OCI-LY3 (cell line): ENCODE measurements around the gene MDK.

ENCODE experiments used
- H2AFZ ChIP-seq: fragments of 200-600, 300-600 bp; shearing (Covaris generic); 2 replicates; pipeline ENCODE4 v1.6.0; 2014; ENCODE audit warnings: antibody characterized with exemption, low read depth, low read length
- H3K27ac ChIP-seq: fragments of 200-600, 300-600 bp; sonication (generic); 2 replicates; pipeline ENCODE4 v1.5.1; 2014; ENCODE audit warnings: mild to moderate bottlenecking, low read length, moderate library complexity, mixed read lengths
- H3K27me3 ChIP-seq: fragments of 200-600, 300-600 bp; sonication (generic); 2 replicates; pipeline ENCODE4 v1.6.1; 2014; ENCODE audit warnings: low read depth, low read length, mixed read lengths
- H3K36me3 ChIP-seq: fragments of 200-600, 300-600 bp; sonication (generic); replicated peaks from 2 replicates; pipeline ENCODE3; 2014; ENCODE audit warnings: low read depth, low read length, mixed read lengths
- H3K4me1 ChIP-seq: fragments of 300-600, 200-600 bp; sonication (generic); 2 replicates; pipeline ENCODE4 v1.6.1; 2014; ENCODE audit warnings: low read length, mixed read lengths
- H3K4me2 ChIP-seq: fragments of 200-600, 300-600 bp; sonication (generic); 2 replicates; pipeline ENCODE4 v1.6.1; 2014; ENCODE audit warnings: low read length, mixed read lengths
- H3K4me3 ChIP-seq: fragments of 300-600, 200-600 bp; sonication (generic); 2 replicates; pipeline ENCODE4 v1.5.1; 2014; ENCODE audit warnings: antibody characterized with exemption, mild to moderate bottlenecking, low read length, moderate library complexity
- H3K79me2 ChIP-seq: fragments of 300-600, 200-600 bp; shearing (Covaris generic); 2 replicates; pipeline ENCODE4 v1.6.1; 2014; ENCODE audit warnings: mild to moderate bottlenecking, low read length, mixed read lengths
- H3K9ac ChIP-seq: fragments of 300-600, 200-600 bp; shearing (Covaris generic); 2 replicates; pipeline ENCODE4 v1.6.0; 2014; ENCODE audit warnings: mild to moderate bottlenecking, low read length, moderate library complexity
- H3K9me3 ChIP-seq: fragments of 200-600, 300-600 bp; shearing (Covaris generic); 2 replicates; pipeline ENCODE4 v1.6.1; 2014; ENCODE audit warnings: low read length, mixed read lengths; ENCODE audit not compliant: insufficient read depth
- H4K20me1 ChIP-seq: fragments of 200-600, 300-600 bp; sonication (generic); 2 replicates; pipeline ENCODE4 v1.6.1; 2016; ENCODE audit warnings: low read length, mixed read lengths; ENCODE audit not compliant: insufficient read depth
- EZH2phosphoT487 ChIP-seq: fragments of 200-600 bp; shearing (Covaris generic); IDR thresholded peaks from 2 replicates; pipeline ENCODE4 v1.6.1; 2018; ENCODE audit warnings: antibody characterized with exemption, mixed run types, low read depth
- TF ChIP-seq, protein P1 (sequence below): fragments of 200-600, 300-600 bp; sonication (generic); IDR thresholded peaks from 2 replicates; pipeline ENCODE4 v1.5.1; 2014; ENCODE audit warnings: antibody characterized with exemption, low read length, low read depth

MDK gene

DNA sequence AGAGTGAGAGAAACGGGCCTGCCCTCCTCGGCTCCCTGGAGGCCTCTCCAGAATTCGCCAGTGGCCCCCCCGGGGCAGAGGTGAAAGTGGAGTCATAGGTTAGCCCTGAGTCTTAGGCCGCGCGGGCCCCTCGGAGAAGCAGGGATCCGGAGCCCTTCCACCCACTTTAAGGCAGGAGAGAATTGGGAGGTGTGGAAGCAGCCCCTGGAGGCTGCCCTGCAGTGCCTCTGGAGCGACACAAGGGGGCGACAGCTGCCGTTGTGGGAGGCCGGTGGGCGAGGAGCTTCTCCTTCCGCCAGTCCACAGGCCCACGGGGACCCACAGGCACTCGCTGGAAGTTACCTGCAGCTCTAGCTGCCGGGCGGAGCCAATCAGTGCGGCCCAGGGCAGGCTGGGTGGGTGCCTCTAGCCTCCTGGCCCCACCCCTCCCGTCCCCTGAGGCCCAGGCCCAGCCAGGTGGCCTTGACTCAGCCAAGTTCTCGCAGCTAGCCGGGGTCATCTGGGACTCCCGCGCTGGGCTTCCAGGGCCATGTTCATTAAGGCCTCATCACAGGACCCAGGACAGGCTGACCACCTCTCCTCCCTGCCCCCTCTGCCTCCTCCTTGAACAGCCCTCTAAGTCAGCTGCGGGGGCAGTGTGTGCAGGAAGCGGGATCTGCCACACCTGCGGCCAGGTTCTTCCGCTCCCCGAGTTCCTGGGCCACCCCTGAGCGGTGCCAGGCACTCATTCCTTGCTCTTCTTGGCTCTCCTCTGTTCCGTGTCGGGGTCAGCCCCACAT is 29.2 kb upstream of the MDK start:
- H3K9me3 ChIP-seq = no peaks in the 10 kb centered on the region
- no peaks in the 10 kb centered on the region for H3K27me3 ChIP-seq
- peaks cover 6% of the 10 kb centered on the region for H3K36me3 ChIP-seq
- H4K20me1 ChIP-seq = peaks cover 16% of the 10 kb centered on the region
- peak overlapping the region; percentile 15; the same call in 1 of the 2 replicates for H3K4me2 ChIP-seq
- peaks cover 12% of the 10 kb centered on the region for H3K4me1 ChIP-seq
- TF ChIP-seq EZH2phosphoT487 = no peak
- TF ChIP-seq, protein P1, sequence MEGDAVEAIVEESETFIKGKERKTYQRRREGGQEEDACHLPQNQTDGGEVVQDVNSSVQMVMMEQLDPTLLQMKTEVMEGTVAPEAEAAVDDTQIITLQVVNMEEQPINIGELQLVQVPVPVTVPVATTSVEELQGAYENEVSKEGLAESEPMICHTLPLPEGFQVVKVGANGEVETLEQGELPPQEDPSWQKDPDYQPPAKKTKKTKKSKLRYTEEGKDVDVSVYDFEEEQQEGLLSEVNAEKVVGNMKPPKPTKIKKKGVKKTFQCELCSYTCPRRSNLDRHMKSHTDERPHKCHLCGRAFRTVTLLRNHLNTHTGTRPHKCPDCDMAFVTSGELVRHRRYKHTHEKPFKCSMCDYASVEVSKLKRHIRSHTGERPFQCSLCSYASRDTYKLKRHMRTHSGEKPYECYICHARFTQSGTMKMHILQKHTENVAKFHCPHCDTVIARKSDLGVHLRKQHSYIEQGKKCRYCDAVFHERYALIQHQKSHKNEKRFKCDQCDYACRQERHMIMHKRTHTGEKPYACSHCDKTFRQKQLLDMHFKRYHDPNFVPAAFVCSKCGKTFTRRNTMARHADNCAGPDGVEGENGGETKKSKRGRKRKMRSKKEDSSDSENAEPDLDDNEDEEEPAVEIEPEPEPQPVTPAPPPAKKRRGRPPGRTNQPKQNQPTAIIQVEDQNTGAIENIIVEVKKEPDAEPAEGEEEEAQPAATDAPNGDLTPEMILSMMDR = peak; percentile 77
- no peak overlapping the region for H2AFZ ChIP-seq
- no peak overlapping the region for H3K9ac ChIP-seq
- no peak overlapping the region for H3K27ac ChIP-seq
- peaks cover 82% of the 10 kb centered on the region for H3K79me2 ChIP-seq
- peak overlapping the region; percentile 14 for H3K4me3 ChIP-seq

DNA sequence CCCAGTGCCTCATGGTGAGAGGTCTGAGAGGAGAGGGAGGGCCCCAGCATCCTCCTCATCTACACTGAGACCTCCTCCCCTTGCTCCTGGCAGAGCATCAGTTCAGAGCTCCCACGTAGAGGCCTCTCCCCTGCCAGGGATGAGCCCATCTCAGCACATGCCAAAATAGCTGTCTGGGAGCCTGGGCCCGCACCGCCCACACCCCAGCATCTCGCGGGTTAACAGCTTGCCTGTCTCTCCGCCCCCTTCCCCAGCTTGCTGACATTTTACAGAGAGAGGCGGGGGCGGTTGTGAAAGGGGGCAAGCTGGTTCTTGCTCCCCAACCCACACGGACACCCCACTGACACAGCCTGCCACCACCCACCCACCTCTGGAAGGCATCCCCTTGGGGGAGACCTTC is 27.8 kb upstream of the MDK start:
- Histone ChIP-seq H3K27me3 (no peaks in the 10 kb centered on the region), H4K20me1 (peaks cover 9% of the 10 kb centered on the region), H3K9me3 (no peaks in the 10 kb centered on the region), H3K4me3 (no peak overlapping the region), H3K4me1 (peaks cover 6% of the 10 kb centered on the region), H3K4me2 (no peak overlapping the region), H2AFZ (no peak overlapping the region), H3K27ac (no peak overlapping the region), H3K9ac (no peak overlapping the region), H3K36me3 (peaks cover 6% of the 10 kb centered on the region), H3K79me2 (peaks cover 77% of the 10 kb centered on the region)
- TF ChIP-seq, protein P1 = no peak

DNA sequence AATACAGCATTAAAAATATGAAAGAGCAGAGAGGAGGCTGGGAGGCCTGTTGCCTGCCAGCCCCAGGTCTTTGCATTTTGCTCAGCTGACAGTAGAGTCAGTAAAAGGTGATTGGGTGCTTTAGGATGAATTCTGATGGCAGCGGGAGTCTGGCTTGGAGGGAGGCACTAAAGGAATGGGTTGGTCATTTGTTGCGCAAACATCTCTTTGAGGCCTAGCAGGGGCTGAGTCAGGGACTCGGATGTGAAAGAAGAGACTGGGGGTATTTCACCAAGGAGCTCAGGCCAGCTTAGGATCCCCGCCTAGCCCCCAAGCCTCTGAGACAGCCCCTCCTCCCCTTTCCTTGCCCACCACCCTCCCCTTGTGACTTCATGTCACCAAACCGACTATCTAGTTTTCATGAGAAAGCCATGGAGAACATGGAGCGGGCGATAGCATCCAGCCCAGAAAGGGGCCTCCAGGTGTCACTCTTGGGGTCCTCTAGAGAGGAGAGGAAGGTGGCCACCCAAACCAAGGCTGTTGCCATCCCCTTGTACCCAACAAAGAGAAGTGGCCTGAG is 24.5 kb upstream of the MDK start:
- H3K36me3 ChIP-seq = peaks cover 3% of the 10 kb centered on the region
- H3K4me2 ChIP-seq = no peak overlapping the region
- no peaks in the 10 kb centered on the region for H3K9me3 ChIP-seq
- H3K4me1 ChIP-seq = peaks cover 14% of the 10 kb centered on the region
- no peak overlapping the region for H3K4me3 ChIP-seq
- no peak overlapping the region for H3K27ac ChIP-seq
- no peak overlapping the region for H2AFZ ChIP-seq
- H3K27me3 ChIP-seq = no peaks in the 10 kb centered on the region
- no peak for TF ChIP-seq EZH2phosphoT487
- TF ChIP-seq, protein P1 = no peak
- H3K9ac ChIP-seq = no peak overlapping the region
- H4K20me1 ChIP-seq = peaks cover 9% of the 10 kb centered on the region
- H3K79me2 ChIP-seq = peaks cover 63% of the 10 kb centered on the region

DNA sequence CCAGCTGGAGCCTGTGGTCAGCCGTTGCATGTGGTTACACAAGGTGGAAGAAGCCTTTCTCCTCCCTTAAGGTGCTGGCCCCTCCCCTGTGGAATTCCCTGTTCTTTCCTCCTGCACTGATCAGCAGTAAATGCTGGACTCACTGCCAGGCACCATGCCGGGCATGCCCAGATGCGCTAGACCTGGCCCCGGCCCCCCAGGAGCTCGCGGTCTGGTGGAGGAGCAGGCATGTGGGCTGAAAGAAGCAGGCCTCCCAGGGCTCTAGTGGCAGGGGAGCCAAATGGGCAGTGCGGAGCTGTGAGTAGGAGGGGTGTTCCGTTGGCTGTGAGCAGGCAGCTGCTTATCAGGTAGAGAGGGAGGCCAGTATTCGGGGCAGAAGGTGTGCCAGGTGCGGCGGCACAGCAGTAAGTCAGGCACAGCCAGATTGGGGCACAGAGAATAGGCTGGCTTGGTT is 24.0 kb upstream of the MDK start:
- peaks cover 9% of the 10 kb centered on the region for H4K20me1 ChIP-seq
- no peaks in the 10 kb centered on the region for H3K27me3 ChIP-seq
- no peak overlapping the region for H3K9ac ChIP-seq
- no peak overlapping the region for H3K27ac ChIP-seq
- peaks cover 3% of the 10 kb centered on the region for H3K36me3 ChIP-seq
- H3K4me2 ChIP-seq = no peak overlapping the region
- H2AFZ ChIP-seq = no peak overlapping the region
- peaks cover 14% of the 10 kb centered on the region for H3K4me1 ChIP-seq
- H3K4me3 ChIP-seq = no peak overlapping the region
- peaks cover 63% of the 10 kb centered on the region for H3K79me2 ChIP-seq
- no peaks in the 10 kb centered on the region for H3K9me3 ChIP-seq
- TF ChIP-seq, protein P1 = no peak
- no peak for TF ChIP-seq EZH2phosphoT487
